DOHH2 (cell line): Measurements from ENCODE around the gene CACNA1E.

Experiments
- EZH2phosphoT487 ChIP-seq: fragments of 200-600 bp; sonication (generic); IDR thresholded peaks from 2 replicates; pipeline ENCODE4 v1.6.1; 2017; ENCODE audit warnings: borderline replicate concordance, mild to moderate bottlenecking, antibody characterized with exemption, low read length, moderate library complexity, mixed read lengths
- TF ChIP-seq, protein P1 (sequence below): fragments of 200-600 bp; sonication (generic); IDR thresholded peaks from one replicate; pipeline ENCODE4 v1.5.1; 2014; ENCODE audit warnings: antibody characterized with exemption, mild to moderate bottlenecking, low read depth, low read length; ENCODE audit not compliant: poor library complexity, severe bottlenecking

DNA sequence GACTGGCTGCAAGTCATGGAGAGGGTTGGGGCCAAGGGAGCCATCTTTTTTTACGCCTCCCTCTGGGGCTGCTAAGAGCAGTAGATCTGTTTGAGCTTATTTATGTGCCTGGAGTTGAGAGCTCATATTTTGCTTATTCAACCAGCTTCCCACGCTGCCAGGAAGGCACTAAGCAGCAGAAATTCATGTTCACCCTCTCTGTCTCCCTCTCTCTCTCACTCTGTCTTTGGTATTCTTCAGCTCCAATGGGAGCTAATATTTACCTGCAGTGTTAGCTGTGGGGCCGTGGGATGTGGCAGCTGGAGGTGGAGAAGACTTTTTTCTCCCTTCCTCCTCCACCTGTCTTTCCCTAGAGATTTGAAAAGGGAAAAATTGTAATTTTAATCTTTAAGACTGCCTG lies 26.8 kb upstream of the CACNA1E start:
- TF ChIP-seq, protein P1, sequence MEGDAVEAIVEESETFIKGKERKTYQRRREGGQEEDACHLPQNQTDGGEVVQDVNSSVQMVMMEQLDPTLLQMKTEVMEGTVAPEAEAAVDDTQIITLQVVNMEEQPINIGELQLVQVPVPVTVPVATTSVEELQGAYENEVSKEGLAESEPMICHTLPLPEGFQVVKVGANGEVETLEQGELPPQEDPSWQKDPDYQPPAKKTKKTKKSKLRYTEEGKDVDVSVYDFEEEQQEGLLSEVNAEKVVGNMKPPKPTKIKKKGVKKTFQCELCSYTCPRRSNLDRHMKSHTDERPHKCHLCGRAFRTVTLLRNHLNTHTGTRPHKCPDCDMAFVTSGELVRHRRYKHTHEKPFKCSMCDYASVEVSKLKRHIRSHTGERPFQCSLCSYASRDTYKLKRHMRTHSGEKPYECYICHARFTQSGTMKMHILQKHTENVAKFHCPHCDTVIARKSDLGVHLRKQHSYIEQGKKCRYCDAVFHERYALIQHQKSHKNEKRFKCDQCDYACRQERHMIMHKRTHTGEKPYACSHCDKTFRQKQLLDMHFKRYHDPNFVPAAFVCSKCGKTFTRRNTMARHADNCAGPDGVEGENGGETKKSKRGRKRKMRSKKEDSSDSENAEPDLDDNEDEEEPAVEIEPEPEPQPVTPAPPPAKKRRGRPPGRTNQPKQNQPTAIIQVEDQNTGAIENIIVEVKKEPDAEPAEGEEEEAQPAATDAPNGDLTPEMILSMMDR = no peak
- no peak for TF ChIP-seq EZH2phosphoT487
